Activated naive CD8-positive, alpha-beta T cell (primary cell): ENCODE results near the gene LIPA.
"Not testable (repeated sequence)": the region's sequence is repeated elsewhere in the genome, so short reads cannot be mapped to it uniquely, and the experiment has no call there.

Experiments
- H3K27ac Mint-ChIP-seq: one replicate; pipeline ENCODE4 v1.8.0; 2021; ENCODE audit warnings: mixed read lengths
- H3K27me3 Mint-ChIP-seq: one replicate; pipeline ENCODE4 v1.8.0; 2021; ENCODE audit warnings: mixed read lengths
- H3K36me3 Mint-ChIP-seq: one replicate; pipeline ENCODE4 v1.8.0; 2021; ENCODE audit warnings: mixed read lengths
- H3K4me1 Mint-ChIP-seq: one replicate; pipeline ENCODE4 v1.8.0; 2021; ENCODE audit warnings: low read depth, mixed read lengths
- H3K4me3 Mint-ChIP-seq: one replicate; pipeline ENCODE4 v1.8.0; 2021; ENCODE audit warnings: mild to moderate bottlenecking, mixed read lengths
- H3K9me3 Mint-ChIP-seq: one replicate; pipeline ENCODE4 v1.8.0; 2021; ENCODE audit warnings: low read depth, mixed read lengths

LIPA gene

GRCh38 chr10:89257581-89257980, 6.0 kb upstream of the LIPA start:
- H3K9me3 Mint-ChIP-seq: peaks cover 7% of the 10 kb centered on the region
- no peak overlapping the region for H3K4me3 Mint-ChIP-seq
- peaks cover 13% of the 10 kb centered on the region for H3K4me1 Mint-ChIP-seq
- H3K27me3 Mint-ChIP-seq: peaks cover 7% of the 10 kb centered on the region
- peaks cover 7% of the 10 kb centered on the region for H3K36me3 Mint-ChIP-seq
- H3K27ac Mint-ChIP-seq: no peak overlapping the region

DNA sequence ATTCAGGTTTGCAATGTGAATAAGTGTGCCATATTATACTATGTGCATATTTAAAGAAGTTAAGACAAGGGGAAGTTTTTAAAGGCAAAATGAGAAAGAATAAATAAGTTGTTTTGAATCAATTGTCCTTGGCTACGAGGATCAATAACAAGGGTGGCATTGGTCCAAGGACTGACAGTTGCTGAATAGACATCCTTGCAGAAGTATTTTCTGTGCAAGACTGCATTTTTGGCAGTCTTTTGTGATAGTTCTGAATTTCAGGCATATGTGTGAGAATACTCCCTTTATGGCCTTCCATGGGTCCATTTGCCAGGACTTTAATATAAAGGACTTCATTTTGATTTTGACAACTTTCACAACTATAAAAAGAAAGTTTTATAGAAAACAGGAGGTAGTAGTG, 5.4 kb upstream of the LIPA start:
- Mint-ChIP-seq H3K27ac (no peak overlapping the region), H3K4me3 (no peak overlapping the region), H3K27me3 (peaks cover 7% of the 10 kb centered on the region), H3K9me3 (peaks cover 7% of the 10 kb centered on the region), H3K36me3 (peaks cover 7% of the 10 kb centered on the region), H3K4me1 (peaks cover 15% of the 10 kb centered on the region)

DNA sequence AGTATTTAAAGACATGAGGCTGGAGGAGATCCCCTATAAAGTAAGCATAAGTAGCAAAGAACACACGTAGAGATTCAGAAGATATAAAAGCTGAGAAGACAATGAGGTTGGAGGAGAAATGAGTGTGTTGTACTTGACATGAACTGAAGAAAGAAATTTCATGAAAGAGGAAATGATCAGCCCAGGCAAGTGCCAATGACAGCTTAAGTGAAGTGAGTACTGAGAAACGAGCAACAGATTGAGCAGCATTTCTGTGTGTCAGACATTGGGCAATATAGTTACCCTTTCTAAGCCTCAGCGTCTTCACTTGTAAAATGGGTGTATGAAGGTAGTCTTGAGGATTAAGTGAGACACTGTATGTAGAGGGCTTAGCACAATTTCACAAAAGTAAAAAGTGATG, 4.8 kb upstream of the LIPA start:
- Mint-ChIP-seq H3K4me1 (peaks cover 15% of the 10 kb centered on the region), H3K36me3 (peaks cover 7% of the 10 kb centered on the region), H3K27me3 (peaks cover 7% of the 10 kb centered on the region), H3K4me3 (no peak overlapping the region), H3K9me3 (peaks cover 7% of the 10 kb centered on the region), H3K27ac (no peak overlapping the region)

DNA sequence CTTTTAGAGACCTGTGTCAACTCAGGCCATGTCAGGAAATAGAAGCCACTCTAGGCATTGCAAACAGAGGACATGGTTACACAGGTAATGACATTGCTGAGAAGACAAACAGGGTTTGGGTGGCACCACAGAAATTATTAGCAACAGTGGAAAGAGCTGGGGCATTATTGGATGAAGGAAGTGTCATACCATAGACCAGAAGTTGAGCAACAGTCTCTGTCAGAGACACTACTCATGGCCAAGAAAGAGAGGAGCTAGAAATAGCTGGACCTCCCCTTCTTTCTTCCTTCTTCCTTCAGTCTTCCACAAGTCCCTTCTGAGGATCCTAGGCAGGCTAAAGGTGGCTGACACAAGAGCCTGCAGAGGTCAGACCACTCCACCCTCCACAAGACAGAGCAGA, 4.2 kb upstream of the LIPA start:
- Mint-ChIP-seq H3K9me3 (peaks cover 7% of the 10 kb centered on the region), H3K27me3 (peaks cover 7% of the 10 kb centered on the region), H3K4me3 (no peak overlapping the region), H3K27ac (no peak overlapping the region), H3K36me3 (peaks cover 7% of the 10 kb centered on the region), H3K4me1 (peaks cover 19% of the 10 kb centered on the region)

DNA sequence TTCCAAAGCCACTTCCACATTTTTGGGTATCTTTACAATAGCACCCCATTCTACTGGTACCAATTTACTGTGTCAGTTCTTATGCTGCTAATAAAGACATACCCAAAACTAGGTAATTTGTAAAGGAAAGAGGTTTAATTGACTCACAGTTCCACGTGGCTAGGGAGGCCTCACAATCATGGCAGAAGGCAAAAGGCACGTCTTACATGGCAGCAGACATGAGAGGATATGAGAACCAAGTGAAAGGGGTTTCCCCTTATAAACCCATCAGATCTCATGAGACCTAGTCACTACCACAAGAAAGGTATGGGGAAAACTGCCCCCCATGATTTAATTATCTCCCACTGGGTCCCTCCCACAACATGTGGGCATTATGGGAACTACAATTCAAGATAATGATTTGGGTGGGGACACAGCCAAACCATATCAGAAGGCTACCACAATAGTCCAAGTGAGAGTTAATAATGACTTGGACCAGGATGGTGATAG, 3.6 kb upstream of the LIPA start:
- peaks cover 21% of the 10 kb centered on the region for H3K4me1 Mint-ChIP-seq
- H3K27me3 Mint-ChIP-seq, H3K9me3 Mint-ChIP-seq, H3K36me3 Mint-ChIP-seq: not testable (repeated sequence)
- H3K4me3 Mint-ChIP-seq: peak overlapping the region; percentile 35
- H3K27ac Mint-ChIP-seq: peak overlapping the region; percentile 11

- peak overlapping the region; percentile 61 for H3K27ac Mint-ChIP-seq
- peaks cover 7% of the 10 kb centered on the region for H3K36me3 Mint-ChIP-seq
- H3K4me3 Mint-ChIP-seq: peak overlapping the region; percentile 30
- H3K4me1 Mint-ChIP-seq: peaks cover 35% of the 10 kb centered on the region
- peaks cover under 1% of the 10 kb centered on the region for H3K27me3 Mint-ChIP-seq
- H3K9me3 Mint-ChIP-seq: peaks cover 7% of the 10 kb centered on the region
Observed at GRCh38 chr10:89252225-89252585, 630 bp upstream of the LIPA start.

GRCh38 chr10:89250865-89251408, 638 bp downstream of the LIPA start:
- Mint-ChIP-seq H3K4me3 (peak overlapping the region; percentile 90), H3K27ac (peak overlapping the region; percentile 58), H3K27me3 (no peaks in the 10 kb centered on the region), H3K9me3 (peaks cover 7% of the 10 kb centered on the region), H3K4me1 (peaks cover 35% of the 10 kb centered on the region), H3K36me3 (peaks cover 7% of the 10 kb centered on the region)

GRCh38 chr10:89248990-89249389, 2.6 kb downstream of the LIPA start:
- Mint-ChIP-seq H3K9me3 (no peaks in the 10 kb centered on the region), H3K4me3 (no peak overlapping the region), H3K27me3 (no peaks in the 10 kb centered on the region), H3K36me3 (peaks cover 2% of the 10 kb centered on the region), H3K4me1 (peaks cover 29% of the 10 kb centered on the region), H3K27ac (no peak overlapping the region)

DNA sequence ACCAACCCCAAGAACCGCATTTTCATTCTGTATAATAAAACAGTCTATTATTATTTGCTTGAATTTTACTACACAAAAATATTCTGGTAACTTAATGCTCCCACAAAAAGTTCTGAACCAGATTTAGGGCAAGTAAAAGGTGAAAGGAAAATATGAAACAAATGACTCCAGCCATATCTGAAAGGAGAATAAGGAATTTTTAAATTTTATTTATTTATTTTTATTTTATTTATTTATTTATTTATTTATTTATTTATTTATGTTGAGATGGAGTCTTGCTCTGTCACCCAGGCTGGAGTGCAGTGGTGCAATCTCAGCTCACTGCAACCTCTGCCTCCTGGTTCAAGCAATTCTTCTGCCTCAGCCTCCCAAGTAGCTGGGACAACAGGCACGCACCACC, 4.0 kb downstream of the LIPA start:
- peaks cover 33% of the 10 kb centered on the region for H3K4me1 Mint-ChIP-seq
- H3K36me3 Mint-ChIP-seq, H3K27me3 Mint-ChIP-seq, H3K4me3 Mint-ChIP-seq, H3K27ac Mint-ChIP-seq, H3K9me3 Mint-ChIP-seq: not testable (repeated sequence)

GRCh38 chr10:89245802-89246201, 5.8 kb downstream of the LIPA start:
- Mint-ChIP-seq H3K27me3 (no peaks in the 10 kb centered on the region), H3K27ac (no peak overlapping the region), H3K4me1 (peaks cover 26% of the 10 kb centered on the region), H3K4me3 (no peak overlapping the region), H3K36me3 (peaks cover 5% of the 10 kb centered on the region), H3K9me3 (no peaks in the 10 kb centered on the region)

- H3K4me1 Mint-ChIP-seq: peaks cover 8% of the 10 kb centered on the region
- peak overlapping the region; percentile 38 for H3K27ac Mint-ChIP-seq
- H3K9me3 Mint-ChIP-seq: no peaks in the 10 kb centered on the region
- H3K4me3 Mint-ChIP-seq: no peak overlapping the region
- peaks cover 7% of the 10 kb centered on the region for H3K36me3 Mint-ChIP-seq
- no peaks in the 10 kb centered on the region for H3K27me3 Mint-ChIP-seq
Observed at GRCh38 chr10:89242840-89243568, 8.6 kb downstream of the LIPA start.

GRCh38 chr10:89242345-89242684, 9.3 kb downstream of the LIPA start:
- Mint-ChIP-seq H3K4me1 (peaks cover 5% of the 10 kb centered on the region), H3K36me3 (peaks cover 9% of the 10 kb centered on the region)

DNA sequence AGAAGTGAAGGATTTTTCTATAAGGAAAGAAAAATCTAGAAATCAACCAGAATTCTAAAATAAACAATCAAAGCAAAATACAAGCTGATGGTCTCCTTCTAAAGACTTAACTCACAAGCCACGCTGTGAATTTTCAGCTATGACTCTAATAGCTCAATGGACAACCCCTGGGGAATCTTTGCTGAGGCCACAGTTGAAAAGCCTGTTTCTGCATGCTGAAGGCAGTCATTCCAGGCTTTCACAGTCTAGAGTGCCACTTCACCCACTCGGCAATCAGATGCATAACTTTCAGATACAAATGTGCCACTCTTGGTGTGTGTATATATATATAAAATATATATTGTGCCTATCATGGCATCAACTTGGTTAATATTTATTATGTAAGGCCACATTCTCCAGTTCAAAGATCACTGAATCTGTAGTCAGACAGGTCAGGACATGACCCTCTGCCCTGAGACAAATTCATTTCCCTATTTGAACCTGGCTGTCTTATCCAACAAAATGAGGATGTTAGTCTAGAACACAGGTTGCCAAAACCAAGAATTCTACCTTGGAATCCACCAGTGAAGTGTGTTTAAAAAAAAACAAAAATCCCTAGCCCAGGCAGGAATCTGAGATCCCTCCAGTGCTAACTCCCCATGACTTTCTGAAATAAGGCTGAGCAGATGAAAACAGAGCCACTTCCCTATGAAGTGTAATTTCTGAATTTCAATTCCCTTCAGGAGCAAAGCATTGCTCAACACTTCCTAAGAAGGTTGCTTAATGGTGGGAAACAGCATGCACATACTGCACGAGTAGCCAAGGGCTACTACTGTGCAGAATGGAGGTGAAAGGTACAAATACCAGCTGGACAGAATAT, 9.9 kb downstream of the LIPA start:
- Mint-ChIP-seq H3K36me3 (peaks cover 9% of the 10 kb centered on the region), H3K27me3 (no peaks in the 10 kb centered on the region), H3K27ac (no peak overlapping the region), H3K9me3 (no peaks in the 10 kb centered on the region), H3K4me1 (peaks cover 5% of the 10 kb centered on the region), H3K4me3 (no peak overlapping the region)

More at GRCh38 chr10:89242345-89242684, 9.3 kb downstream of the LIPA start:
- Mint-ChIP-seq H3K4me3 (no peak overlapping the region), H3K27ac (no peak overlapping the region), H3K9me3 (no peaks in the 10 kb centered on the region), H3K27me3 (no peaks in the 10 kb centered on the region)

DNA sequence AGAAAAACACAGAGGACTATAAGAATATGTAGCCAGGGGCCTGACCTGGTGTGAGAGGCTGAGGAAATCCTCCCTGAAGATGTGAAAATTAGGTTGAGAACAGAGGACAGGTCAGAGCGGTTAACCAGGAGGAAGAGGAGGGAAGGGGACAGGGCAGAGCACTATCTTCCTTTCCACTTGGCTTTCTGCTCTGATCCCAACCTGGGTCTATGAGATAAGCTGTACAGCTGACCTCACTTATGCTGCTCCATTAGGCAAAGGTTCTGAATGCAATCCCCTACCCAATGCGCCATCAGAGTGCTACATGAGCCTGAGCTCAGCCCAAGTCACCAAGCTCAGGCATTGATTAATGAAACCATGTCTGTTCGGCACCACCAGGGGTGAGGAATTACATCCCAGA, 10.5 kb downstream of the LIPA start:
- Mint-ChIP-seq H3K36me3 (peaks cover 13% of the 10 kb centered on the region), H3K27ac (no peak overlapping the region), H3K4me1 (peaks cover 5% of the 10 kb centered on the region), H3K9me3 (no peaks in the 10 kb centered on the region), H3K27me3 (no peaks in the 10 kb centered on the region), H3K4me3 (no peak overlapping the region)

DNA sequence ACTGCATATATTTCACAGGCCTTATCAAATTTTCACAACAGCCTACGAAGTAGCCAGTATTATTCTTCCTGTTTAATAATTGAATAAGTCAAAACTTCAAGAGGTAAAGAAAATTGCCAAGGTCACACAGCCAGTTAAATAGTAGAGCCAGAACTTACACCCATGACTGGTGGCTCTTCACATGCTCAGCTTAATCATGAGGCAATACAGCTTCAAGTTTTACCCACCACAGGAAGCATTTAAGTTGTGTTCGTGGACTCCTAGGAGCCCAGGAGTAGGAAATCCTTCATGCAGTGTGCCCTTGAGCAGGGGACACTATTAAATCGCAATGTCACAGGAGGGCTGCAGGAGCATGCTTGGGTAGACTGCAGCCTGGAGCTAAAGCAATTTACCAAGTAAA, 11.1 kb downstream of the LIPA start:
- H3K27me3 Mint-ChIP-seq: no peaks in the 10 kb centered on the region
- peaks cover 5% of the 10 kb centered on the region for H3K4me1 Mint-ChIP-seq
- no peak overlapping the region for H3K4me3 Mint-ChIP-seq
- peaks cover 11% of the 10 kb centered on the region for H3K36me3 Mint-ChIP-seq
- H3K9me3 Mint-ChIP-seq: no peaks in the 10 kb centered on the region
- H3K27ac Mint-ChIP-seq: no peak overlapping the region
